OCI-M2 (cell line): Measurements from ENCODE around the gene TRIM62.
"Not testable (repeated sequence)": the region's sequence is repeated elsewhere in the genome, so short reads cannot be mapped to it uniquely, and the experiment has no call there.

Experiments
- DNase-seq: peaks from one replicate; lab custom pipeline; 2025; ENCODE audit not compliant: unreplicated experiment; lab: John Stamatoyannopoulos, UW

The TRIM62 gene

GRCh38 chr1:33140153-33141149 is 41.4 kb downstream of the TRIM62 start:
- DNase-seq, result no peak

- DNase-seq, result no peak
Observed at GRCh38 chr1:33137800-33138199, 44.0 kb downstream of the TRIM62 start.

- DNase-seq, result not testable (repeated sequence)
Observed at GRCh38 chr1:33136041-33136440, 45.8 kb downstream of the TRIM62 start.

GRCh38 chr1:33133478-33134105 is 48.3 kb downstream of the TRIM62 start:
- no peak for DNase-seq

GRCh38 chr1:33132549-33132948 is 49.3 kb downstream of the TRIM62 start:
- no peak for DNase-seq

GRCh38 chr1:33131191-33131590 is 50.7 kb downstream of the TRIM62 start:
- no peak for DNase-seq

GRCh38 chr1:33130297-33130696 is 51.5 kb downstream of the TRIM62 start:
- no peak for DNase-seq

GRCh38 chr1:33128781-33129180 is 53.1 kb downstream of the TRIM62 start:
- no peak for DNase-seq

- peak; percentile 70 for DNase-seq
Observed at GRCh38 chr1:33127001-33127823, 54.6 kb downstream of the TRIM62 start.

GRCh38 chr1:33126411-33127000 is 55.3 kb downstream of the TRIM62 start:
- DNase-seq, result no peak

GRCh38 chr1:33124647-33125046 is 57.2 kb downstream of the TRIM62 start:
- DNase-seq, result not testable (repeated sequence)

- no peak for DNase-seq
Observed at GRCh38 chr1:33123266-33123665, 58.6 kb downstream of the TRIM62 start.

- no peak for DNase-seq
Observed at GRCh38 chr1:33122483-33123178, 59.2 kb downstream of the TRIM62 start.

- no peak for DNase-seq
Observed at GRCh38 chr1:33121728-33122127, 60.1 kb downstream of the TRIM62 start.

GRCh38 chr1:33120436-33121231 is 61.2 kb downstream of the TRIM62 start:
- DNase-seq, result no peak

GRCh38 chr1:33119532-33120217 is 62.2 kb downstream of the TRIM62 start:
- DNase-seq, result no peak

GRCh38 chr1:33119050-33119449 is 62.8 kb downstream of the TRIM62 start:
- no peak for DNase-seq

GRCh38 chr1:33118274-33118673 is 63.6 kb downstream of the TRIM62 start:
- no peak for DNase-seq
